SIG-M5 (cell line): ENCODE data around the gene NOTCH4.
"Not testable (repeated sequence)": the region's sequence is repeated elsewhere in the genome, so short reads cannot be mapped to it uniquely, and the experiment has no call there.

ENCODE experiments used
- DNase-seq: peaks from one replicate; lab custom pipeline; 2025; lab: John Stamatoyannopoulos, UW

The NOTCH4 gene

GRCh38 chr6:32218167-32218566, 5.7 kb downstream of the NOTCH4 start:
- no peak for DNase-seq

- DNase-seq, result no peak
These were observed 6.9 kb downstream of the NOTCH4 start for GRCh38 chr6:32216998-32217397.

- no peak for DNase-seq
These were observed 7.6 kb downstream of the NOTCH4 start for GRCh38 chr6:32216285-32216684.

- no peak for DNase-seq
These were observed 8.2 kb downstream of the NOTCH4 start for GRCh38 chr6:32215617-32216016.

- no peak for DNase-seq
These were observed 9.7 kb downstream of the NOTCH4 start for GRCh38 chr6:32214126-32214525.

GRCh38 chr6:32213649-32214048, 10.2 kb downstream of the NOTCH4 start:
- DNase-seq, result no peak

GRCh38 chr6:32212076-32212760, 11.6 kb downstream of the NOTCH4 start:
- DNase-seq, result no peak

GRCh38 chr6:32211432-32211831, 12.4 kb downstream of the NOTCH4 start:
- not testable (repeated sequence) for DNase-seq

GRCh38 chr6:32210191-32210601, 13.7 kb downstream of the NOTCH4 start:
- DNase-seq, result no peak

- no peak for DNase-seq
These were observed 14.9 kb downstream of the NOTCH4 start for GRCh38 chr6:32208996-32209395.

GRCh38 chr6:32204268-32204715, 19.6 kb downstream of the NOTCH4 start:
- no peak for DNase-seq

GRCh38 chr6:32203426-32204267, 20.2 kb downstream of the NOTCH4 start:
- no peak for DNase-seq

- DNase-seq, result no peak
These were observed 21.7 kb downstream of the NOTCH4 start for GRCh38 chr6:32202186-32202585.

GRCh38 chr6:32200711-32201475, 23.0 kb downstream of the NOTCH4 start:
- no peak for DNase-seq

- no peak for DNase-seq
These were observed 25.0 kb downstream of the NOTCH4 start for GRCh38 chr6:32198866-32199265.

- no peak for DNase-seq
These were observed 25.5 kb downstream of the NOTCH4 start for GRCh38 chr6:32198345-32198696.

- DNase-seq, result no peak
These were observed 26.9 kb downstream of the NOTCH4 start for GRCh38 chr6:32196682-32197616.

- no peak for DNase-seq
These were observed 27.8 kb downstream of the NOTCH4 start for GRCh38 chr6:32195902-32196681.

GRCh38 chr6:32195652-32195901, 28.3 kb downstream of the NOTCH4 start:
- peak; percentile 88 for DNase-seq

- no peak for DNase-seq
These were observed 28.8 kb downstream of the NOTCH4 start for GRCh38 chr6:32194825-32195651.
